ENCODE results near the gene RNF138.

- TF ChIP-seq CTCF (IDR thresholded peaks at IDR 0.05; ENCODE audit: poor library complexity) = no peak
- TF ChIP-seq EZH2phosphoT487 (IDR thresholded peaks at IDR 0.05; ENCODE audit: low read depth, severe bottlenecking, unreplicated experiment) = no peak
- no peak for TF ChIP-seq EZH2 (IDR thresholded peaks at IDR 0.05; ENCODE audit: borderline replicate concordance)
Observed at GRCh38 chr18:32042337-32042736, 49.3 kb upstream of the RNF138 start.
